ENCODE results near the gene TANGO6.
"Not testable (repeated sequence)": the region's sequence is repeated elsewhere in the genome, so short reads cannot be mapped to it uniquely, and the experiment has no call there.

Gene TANGO6

DNA sequence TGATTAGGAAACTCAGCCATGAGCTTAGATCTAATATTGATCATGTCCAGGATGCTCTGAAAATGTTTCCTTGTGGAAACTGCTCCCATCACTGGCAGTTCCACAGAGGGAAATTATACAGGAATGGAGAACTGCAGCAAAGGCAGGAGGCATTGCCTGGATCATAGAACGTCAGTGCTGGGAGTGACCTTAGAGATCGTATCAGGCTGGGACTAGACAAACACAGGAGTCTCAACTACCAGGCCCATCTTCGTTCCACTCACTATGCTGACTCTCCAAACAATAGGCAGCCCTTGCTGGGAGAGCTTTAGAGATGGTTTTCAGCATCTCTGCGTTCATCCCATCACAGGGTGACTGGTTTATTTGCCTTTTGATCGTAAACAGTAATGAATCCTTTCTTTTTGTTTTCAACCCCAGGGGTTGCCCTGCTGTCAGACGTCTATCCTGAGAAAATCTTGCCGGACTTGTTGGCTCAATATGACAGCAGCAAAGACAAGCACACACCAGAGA is 130.3 kb downstream of the TANGO6 start:
- ATAC-seq, result no peak

DNA sequence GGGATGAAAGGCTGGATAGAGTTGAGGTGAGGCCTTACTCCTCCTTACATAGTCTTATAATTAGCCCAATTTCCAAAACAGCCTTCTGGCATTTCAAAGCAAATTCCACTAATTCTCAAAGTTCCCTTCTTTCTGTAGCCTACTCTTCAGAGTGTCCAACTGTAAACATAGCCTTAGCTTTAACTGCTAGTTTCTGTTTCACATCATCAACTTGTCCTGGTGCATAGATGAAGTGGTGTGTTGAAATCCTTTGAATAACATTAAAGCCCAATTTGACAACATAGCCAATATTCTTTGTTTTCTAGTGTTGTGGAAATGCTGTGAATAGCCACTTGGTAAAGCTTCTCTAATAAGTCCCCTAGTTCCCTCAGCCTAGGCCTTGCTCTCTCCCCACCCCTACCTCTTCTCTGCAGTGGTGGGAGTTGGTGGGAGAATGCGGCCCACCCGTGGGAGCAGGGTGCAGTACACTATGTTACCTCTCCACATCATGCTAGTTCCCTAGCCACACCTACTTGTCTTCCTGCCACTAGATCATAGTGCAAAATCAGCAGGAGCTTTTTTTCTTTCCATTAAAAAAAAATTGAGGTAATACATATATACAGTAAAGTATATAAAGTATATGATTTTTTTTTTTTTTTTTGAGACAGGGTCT is 135.1 kb downstream of the TANGO6 start:
- ATAC-seq, result no peak

DNA sequence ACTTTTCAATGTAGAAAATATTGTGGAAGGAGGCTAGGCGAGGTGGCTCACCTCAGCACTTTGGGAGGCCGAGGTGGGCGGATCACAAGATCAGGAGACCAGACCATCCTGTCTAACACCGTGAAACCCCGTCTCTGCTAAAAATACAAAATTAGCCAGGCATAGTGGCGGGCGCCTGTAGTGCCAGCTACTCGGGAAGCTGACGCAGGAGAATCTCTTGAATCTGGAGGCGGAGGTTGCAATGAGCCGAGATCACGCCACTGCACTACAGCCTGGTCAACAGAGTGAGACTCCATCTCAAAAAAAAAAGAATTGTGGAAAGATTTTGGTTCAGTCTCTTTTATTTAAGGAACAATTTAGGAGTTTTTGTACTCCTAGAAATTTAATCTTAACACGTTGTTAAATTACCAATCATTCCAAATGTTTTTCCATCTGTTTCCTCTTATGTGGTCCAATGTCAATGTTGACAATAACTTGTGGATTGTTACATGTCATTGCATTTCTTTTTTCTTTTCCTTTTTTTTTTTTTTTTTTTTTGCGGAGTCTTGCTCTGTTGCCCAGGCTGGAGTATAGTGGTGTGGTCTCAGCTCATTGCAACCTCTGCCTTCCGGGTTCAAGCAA is 137.5 kb downstream of the TANGO6 start:
- ATAC-seq, result no peak

DNA sequence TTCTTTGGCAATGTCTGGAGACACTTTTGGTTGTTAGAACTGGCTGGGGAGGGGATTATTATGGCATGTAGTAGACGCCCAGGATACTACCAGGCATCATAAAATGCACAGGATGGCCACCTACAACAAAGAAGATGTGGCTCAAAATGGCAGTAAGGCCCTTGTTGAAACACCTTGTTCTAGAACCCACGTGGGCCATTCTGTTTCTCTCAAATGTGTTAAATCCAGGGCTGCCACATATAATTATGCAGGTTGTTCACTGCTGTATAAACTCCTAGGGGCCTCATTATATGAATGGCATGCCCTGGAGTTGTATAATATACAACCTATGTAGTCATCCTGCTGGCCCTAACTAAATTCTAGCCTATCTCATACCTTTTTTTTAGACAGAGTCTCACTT is 138.6 kb downstream of the TANGO6 start:
- ATAC-seq, result no peak

DNA sequence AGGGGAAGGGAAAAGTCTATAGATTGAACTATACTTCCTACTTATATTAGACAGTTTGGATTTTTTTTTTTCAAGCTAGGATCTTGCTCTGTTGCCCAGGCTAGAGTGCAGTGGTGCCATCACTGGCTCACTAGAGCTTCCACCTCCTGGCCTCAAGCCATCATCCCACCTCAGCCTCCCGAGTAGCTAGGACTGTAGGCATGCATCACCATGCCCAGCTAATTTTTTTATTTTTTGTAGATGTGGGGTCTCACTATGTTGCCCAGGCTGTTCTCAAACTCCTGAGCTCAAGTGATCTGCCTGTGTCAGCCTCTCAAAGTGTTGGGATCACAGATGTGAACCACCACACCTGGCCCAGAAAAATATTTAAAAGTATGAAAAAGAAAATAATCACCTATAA is 141.1 kb downstream of the TANGO6 start:
- ATAC-seq, result no peak

DNA sequence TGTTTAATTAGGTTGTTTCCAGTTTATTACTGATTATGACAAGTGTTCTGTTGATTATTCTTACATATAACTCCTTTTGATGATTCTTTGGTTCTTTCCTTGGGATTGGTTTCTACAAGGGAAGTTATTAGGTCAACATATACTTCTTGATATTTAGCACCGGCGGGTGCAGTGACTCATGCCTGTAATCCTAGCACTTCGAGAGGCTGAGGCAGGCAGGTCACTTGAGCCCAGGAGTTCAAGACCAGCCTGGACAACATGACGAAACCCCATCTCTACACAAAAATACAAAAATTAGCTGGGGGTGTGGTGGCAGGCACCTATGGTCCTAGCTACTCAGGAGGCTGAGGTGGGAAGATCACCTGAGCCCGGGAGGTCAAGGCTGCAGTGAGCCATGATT is 141.9 kb downstream of the TANGO6 start:
- no peak for ATAC-seq

DNA sequence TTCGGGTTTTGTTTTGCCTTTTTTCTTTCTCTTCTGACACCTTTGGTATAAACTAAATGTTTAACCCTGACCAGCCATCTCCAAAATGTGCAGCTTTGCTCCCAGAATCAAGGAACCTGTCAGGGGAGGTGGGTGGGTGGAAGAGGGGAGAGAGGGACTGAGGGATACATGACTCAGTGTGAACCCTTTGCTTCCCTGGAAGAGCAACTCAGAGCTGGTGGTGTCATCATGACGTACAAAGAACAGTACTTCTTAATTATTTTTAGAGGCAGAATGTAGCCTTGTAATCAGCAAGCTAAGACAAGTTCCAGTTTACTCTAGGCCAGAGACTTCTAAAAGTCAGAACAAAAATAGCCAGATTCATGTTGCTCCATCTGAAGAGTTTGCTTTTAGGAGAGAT is 142.5 kb downstream of the TANGO6 start:
- no peak for ATAC-seq

DNA sequence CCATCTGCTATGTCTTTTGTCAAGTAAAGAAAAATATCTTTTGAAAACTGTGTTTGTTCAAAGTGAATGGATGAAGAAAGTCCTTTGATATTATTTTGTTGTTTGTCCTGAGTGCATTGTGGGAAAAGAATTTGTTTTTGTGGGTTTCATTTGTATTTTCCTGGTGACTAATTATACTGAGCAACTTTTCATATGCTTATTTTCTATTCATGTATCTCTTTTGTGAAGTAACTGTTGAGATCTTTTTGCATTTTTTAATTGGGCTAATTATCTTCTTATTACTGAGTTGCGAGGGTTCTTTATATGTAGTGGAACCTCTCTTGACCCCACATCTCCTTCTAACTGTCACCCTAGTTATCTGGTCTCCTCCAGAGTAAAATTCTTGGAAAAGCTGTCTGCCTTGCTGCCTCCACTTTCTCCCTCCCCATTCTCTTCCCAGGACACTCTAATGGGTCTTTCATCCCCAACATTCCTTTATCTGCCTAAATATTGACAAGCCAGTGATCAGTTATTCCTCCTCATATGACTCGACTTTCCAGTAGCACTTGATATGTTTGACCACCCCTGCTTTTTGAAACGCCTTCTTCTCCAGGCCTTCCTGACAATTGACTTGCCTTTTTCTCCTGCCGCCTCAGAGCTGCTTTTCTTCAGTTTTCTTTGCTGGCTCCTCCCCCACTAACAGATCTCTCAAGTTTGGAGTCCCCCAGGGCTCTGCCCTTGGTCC is 144.6 kb downstream of the TANGO6 start:
- ATAC-seq, result no peak

DNA sequence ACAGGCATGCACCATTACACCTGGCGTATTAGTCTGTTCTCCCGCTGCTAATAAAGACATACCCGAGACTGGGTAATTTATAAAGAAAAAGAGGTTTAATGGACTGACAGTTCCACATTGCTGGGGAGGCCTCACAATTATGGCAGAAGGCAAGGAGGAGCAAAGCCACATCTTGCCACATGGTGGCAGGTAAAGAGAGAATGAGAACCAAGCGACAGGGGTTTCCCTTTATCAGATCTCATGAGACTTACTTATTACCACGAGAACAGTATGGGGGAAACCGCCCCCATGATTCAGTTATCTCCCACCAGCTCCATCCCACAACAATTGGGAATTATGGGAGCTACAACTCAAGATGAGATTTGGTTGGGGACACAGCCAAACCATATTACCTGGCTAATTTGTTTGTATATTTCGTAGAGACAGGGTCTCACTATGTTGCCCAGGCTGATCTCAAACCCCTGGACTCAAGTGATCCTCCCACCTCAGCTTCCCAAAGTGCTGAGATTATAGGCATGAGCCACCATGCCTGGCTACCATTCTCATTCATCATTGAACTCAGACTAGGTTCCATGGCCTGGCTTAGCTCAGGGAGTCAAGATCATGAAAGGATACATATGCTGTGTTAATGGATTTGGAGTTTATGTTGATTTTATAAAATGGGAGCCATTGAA is 147.0 kb downstream of the TANGO6 start:
- not testable (repeated sequence) for ATAC-seq

DNA sequence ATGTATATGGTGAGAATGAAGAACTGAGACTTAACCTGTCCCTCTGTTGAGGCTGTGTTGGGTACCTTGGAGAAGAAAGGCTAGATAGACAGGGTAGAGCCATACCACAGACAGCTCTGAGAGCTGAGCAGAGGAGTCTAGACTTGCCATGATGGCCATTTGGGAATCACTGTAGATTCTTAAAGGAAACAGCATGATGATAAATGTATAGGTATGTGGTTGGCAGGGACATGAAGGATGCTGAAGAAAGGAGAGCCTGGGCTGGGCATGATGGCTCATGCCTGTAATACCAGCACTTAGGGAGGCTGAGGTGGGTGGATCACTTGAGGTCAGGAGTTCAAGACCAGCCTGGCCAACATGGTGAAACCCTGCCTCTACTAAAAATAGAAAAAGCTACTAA is 147.7 kb downstream of the TANGO6 start:
- no peak for ATAC-seq

DNA sequence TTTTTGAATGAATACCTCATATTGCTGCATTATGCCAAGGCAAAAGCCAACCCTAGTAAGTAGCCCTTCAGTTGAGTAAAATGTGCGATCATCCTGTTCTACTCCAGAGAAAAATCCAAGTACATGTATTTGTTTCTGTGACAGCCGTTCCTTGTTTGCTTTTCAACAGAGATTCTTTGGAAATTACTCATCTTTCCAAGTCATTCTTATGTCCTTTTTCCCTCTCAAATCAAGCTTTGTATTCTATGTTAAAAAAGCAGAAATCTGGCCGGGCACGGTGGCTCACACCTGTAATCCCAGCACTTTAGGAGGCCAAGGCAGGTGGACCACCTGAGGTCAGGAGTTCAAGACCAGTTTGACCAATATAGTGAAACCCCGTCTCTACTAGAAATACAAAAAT is 149.2 kb downstream of the TANGO6 start:
- no peak for ATAC-seq

DNA sequence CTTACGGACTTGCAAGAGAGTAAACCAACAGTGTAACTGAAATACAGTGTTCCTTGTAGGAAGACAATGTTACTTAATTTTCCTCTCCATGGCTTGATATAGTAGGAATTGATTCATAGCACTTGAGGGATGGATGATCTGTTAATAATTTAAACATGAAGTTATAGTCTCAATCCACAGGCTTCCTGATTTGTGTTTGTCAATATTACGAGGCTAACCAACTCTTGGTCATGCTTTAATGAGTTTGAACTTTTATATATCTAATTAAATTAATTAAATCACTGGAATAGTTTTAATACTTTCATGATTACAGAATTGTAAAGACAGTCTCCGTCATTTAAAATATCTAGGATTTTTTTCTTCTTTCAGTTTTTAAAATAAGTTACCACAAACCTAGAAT is 150.1 kb downstream of the TANGO6 start:
- ATAC-seq, result no peak

DNA sequence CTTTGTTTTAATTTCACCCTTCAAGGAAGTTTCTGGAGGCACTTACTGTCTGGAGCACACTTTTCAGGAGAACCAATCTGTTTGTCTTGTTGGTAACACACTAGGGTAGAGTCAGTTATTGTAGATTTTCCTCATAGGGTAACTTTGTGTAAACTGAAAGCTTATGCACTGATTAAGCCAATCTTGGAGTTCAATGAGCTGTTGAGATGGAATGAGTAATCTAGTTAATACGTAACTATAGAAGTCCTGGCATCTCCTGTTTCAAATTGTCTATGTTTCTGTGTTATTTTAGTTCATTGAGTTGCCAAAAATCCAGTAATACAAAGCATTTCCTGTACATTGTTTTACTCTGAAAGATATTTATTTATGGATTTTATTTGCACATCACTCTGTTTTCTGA is 150.6 kb downstream of the TANGO6 start:
- ATAC-seq, result no peak

DNA sequence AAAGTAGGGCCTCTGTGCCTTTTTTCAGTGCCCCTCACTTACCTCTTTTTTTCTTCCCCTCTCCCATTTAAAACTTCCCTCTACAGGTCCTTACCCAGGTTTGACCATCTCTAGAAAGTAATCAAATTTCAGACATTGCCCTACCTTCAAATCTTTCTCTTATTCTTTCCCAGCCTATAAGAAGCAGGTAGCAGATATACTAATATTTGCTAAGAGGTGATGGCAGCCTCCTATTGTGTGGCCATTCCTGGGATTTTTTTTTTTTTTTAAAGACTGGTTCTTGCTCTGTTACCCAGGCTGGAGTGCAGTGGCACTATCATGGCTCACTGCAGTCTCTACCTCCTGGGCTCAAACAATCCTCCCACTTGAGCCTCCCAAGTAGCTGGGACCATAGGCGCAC is 151.0 kb downstream of the TANGO6 start:
- ATAC-seq, result no peak

DNA sequence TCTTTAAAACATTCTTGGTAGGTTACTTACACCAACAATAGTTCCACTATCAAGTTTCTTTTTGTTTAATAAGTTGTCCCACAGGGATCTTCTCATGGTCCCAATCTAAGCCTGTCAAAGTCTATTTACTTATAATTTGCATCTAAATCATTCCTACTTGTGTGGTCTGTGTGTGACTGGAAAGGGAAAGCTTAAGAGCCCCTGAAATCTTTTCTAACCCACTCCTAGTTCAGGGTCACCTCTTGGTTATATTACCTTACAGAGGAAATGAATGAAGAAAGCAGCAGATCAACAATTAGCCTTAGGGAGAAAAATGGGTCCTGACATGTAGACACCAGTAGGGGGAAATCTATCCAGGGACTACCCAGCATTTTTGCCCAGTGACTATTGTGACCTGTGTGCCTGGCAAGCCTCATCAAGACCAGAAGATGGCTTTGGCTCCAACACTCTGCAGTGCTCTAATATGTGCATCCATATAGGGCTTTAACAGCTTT is 151.7 kb downstream of the TANGO6 start:
- ATAC-seq, result no peak

DNA sequence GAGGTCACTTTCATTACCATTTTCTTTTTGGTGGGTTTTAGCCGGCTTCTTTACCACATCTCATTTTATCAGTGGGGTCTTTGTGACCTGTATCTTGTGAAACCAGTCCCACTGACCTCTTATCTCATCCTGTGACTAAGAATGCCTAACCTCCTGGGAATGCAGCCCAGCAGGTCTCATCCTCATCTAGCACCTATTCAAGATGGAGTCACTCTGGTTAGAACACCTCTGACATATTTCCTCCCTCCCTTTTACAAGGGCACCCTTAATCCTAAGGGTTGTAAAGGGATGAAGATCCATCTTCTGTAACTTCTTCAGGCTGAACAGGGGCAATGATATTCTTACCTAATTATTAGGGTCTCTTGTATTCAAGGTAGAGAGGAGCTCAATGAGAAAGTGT is 154.2 kb downstream of the TANGO6 start:
- ATAC-seq, result no peak

DNA sequence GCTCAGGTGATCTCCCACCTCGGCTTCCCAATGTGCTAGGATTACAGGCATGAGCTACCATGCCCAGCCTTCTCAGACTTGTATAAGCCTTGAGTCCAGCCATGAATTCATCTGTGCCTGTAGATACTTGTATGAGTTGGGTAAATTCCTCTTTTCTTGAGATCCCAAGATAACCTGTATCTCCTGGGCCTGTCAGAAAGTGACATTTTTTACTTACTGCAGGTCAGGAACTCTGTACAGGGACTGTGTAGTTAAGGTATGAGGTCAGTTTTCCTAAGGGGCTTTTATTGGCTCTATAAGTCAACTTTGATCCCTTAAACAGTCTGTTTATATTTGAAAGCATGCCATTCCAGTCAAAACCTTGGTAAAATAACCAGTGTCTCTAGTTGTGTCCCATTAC is 155.8 kb downstream of the TANGO6 start:
- no peak for ATAC-seq

DNA sequence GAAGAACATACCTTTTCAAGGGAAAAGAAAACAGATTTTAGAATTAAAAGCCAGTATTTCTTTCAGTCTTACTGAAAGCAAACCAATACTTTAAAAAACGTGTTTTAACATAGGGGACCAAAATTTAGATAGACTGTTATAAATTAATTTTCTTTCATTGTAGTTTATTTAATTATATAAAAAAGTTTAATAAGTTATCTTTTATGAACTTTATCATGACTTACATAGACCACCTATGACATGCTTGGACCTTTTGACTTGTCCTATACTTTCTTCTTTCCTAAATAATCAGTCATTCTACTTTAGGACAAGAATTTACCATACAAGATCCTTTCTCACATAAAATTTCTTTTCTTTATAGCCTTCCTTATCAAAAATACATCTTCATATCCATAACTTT is 160.2 kb downstream of the TANGO6 start:
- ATAC-seq, result no peak

DNA sequence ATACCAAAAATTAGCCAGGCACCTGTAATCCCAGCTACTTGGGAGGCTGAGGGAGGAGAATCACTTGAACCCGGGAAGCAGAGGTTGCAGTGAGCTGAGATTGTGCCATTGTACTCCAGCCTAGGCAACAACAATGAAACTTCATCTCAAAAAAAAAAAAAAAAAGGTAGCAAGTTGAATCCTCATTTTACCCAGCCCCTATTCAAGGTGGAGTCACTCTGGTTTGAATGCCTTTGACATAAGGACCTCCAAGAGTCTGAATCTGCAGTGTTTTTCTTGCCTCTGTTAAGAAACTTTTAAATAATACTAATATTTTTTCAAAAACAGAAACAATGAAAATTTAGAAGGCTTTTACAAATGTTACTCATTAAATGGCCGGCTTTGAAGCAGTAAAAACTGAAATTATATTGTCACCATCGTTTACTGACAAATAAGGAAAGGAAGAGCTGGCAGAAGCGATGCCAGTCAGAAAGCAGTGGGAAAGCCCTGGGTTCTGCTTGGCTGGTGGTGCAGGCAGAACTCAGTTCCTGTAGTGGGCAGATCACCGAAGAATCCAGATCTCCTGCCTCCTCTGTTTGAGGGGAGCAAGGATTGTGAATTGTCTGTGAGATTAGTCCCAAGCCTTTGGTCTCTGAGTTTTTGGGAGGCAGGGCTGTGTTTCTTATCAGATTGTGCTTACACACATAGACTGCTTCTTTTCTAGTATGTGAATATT is 162.5 kb downstream of the TANGO6 start:
- no peak for ATAC-seq

DNA sequence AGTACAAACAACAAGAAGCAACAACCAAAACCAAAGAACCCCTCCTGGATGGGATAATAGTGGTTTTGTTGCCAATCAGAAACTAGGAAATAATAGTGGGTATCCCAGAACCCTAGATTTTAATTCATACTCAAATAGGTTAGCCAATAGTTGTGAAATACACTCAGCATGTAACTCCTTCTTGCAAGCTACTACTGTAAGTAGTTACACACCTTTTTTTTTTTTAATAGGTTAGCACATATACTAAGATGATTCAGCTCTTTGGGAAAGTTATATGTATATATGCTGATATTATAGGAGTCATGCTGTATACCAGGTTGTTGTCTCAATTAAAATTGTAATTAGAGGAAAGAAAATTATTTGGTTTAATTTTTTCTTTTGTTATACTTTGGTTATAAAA is 169.6 kb downstream of the TANGO6 start:
- no peak for ATAC-seq

DNA sequence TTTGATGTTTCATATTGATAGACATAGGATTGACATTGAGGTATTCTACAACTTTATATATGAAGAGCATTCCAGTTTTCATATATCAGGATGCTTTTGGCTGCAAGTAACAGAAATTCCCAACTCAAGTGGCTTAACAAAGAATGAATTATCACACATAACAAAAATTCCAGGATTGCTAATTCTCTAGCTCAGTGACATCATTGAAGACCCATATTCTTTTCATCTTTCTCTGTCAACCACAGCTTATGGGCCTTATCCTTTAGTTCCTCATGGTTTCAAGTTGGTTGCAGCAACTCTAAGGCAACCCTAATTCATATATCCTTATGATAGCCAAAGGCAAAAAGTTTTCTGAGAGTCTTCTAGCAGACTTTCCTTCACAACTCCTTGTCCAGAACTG is 170.7 kb downstream of the TANGO6 start:
- ATAC-seq, result no peak

DNA sequence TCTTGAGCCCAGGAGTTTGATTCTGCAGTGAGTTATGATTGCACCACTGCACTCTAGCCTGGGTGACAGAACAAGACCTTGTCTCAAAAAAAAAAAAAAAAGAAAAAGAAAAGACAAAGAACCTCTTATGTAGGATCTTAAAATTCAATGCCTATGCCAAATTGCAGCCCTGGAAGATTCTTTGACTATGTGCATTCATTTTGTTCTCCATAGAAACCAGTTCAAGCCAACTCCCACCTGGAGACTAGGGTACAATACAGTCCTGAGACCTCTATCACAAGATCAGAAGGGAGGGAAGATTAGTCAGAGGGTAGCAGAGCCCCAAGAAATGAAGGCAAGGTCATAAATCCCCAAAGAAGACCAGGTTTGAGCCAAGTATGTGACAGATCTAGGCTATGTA is 171.5 kb downstream of the TANGO6 start:
- no peak for ATAC-seq
